HG02884 (cell line): ENCODE data around the gene PFDN1.

Experiments
- ATAC-seq: cut with Tn5 transposase; IDR thresholded peaks from one replicate; pipeline ENCODE4 v1.9.1; 2021; ENCODE audit warnings: mild to moderate bottlenecking, moderate library complexity; ENCODE audit not compliant: unreplicated experiment

Gene PFDN1

DNA sequence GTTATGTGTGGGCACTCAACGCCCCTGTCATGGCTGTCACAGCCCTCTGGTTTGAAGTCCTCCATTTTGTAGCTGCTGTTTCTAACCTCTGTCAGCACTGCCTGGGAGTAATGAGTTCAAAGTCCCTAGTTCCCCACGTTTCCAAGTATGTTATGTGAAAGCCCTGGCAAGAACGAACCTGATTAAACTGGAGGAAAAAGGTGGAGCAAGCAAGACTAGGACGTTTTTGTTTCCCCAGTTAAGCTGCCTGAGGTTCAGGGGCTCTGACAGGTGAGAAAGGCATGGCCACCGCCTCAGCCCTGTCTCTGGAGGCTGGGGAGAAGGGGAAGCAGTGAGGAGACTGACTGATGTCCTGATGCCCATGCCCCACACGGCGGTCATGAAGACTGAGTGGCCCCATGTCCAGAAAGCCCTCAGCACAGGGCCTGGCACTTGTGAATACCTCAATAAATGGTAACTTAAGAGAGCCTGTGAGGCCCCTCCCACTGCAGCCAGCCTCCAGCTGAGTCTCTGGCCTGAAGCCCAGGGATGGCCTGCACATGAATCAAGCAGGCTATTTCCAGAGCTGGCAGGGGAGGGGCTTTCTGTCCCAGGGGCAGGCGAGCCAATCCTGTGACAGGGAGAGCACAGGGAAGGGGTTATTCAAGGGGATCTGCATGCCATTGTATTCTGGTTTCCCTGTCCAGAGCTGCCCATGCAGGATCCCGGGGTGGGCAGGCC lies 61.8 kb downstream of the PFDN1 start:
- ATAC-seq = no peak

DNA sequence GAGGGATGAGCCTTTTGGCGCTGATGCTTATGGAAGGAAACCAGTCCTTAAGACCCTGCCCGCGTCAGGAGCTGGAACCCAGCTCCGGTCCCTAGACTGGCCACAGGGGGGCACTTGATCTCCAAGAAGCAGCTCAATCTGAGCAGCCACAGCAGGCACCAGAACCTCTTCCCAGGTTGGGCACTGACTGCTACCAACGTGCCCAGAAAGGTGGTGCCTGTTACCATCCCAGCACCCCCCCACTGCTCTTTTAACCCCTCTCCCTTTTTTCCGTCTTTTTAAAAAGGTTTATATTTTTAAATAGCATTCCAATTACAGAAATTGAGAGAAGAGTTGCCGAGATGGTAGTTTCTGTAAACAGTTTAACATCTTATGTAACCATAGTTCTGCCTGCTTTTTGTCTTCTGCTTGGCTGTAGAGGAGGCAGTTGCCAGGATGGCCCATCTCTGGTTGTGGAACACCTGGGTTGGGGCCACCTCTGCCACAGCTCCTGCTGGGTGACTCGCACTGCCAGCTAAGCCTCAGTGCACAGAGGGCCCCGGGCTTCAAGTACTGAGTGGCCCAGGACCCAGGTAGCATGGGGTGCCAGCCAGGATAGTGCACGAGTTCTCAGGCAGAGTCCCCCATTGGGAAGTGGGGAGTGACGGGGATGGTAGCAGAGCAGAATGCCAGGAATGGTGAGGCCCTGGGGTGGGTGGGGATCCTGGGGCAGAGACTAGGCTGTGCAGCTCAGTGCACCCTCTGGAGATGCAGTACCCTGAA lies 62.8 kb downstream of the PFDN1 start:
- ATAC-seq = no peak

DNA sequence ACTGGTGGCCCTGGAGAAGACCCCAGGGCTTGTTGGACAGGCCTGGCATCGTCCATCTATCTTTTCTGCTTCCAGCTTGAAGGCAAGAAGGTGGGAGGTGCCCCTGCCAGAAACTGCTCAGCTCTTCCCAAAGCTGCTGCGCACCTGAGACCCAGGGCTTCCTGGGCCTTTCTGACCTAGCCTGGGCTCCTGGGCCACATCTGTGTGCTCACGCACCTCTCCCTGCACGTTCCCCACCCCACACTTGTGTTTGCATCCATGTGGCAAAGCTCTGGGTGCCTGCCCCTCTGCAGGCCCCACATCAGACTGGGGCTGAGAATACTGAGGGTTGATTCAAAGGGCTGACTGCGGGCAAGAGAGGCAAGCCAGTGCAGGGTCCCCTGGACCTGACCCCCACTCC lies 63.4 kb downstream of the PFDN1 start:
- no peak for ATAC-seq

DNA sequence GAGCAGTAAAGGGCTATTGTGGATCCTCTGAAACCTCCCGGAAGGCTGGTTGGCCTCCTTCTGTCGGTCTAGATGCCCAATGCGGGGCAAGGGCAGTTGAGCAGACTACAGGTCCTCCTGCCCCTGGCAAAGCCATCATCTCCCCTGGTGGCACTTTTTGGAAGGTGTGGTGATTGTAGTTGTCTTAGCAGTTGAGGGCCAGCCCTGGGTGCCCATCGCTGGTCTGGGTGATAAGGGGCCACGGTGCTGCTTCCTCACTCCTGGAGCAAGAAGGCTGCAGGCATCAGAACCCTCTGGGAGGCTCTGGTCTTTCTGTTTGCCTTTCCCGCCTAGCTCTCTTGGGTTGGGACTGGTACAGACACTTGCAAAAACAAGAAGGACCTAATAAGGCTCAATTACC lies 64.1 kb downstream of the PFDN1 start:
- no peak for ATAC-seq

DNA sequence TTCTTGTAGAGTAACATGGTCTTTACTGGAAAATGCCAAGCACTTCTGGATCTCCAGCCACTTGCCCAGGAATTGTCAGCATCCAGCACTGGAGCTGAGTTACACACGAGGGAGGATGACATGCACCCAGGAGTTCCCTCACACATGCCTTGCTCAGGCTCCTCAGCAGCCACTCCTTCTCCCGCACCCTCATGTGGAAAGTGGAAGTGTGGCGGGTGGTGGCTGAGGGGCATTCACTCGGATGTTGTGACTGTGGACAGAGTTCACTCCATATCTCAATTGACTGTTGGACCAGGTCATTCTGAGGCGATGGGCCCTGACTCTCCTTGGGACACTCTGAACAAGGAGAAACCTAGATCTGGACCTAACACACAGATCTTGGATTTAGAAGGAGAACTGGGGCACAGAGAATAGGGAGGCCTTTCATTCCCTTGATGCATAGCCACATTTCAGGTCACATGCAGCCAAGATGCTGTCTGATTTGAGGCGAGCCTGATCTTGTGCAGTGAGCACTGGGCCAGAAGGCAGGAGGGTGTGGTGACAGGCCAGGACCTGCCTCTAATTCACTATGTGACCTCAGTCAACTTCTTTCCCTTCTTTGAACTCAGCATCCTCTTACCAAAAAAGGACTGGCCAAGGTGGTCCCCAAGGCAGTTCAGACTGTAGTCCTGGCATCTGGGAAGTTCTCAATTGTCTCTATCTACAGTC lies 65.9 kb downstream of the PFDN1 start:
- ATAC-seq = no peak

DNA sequence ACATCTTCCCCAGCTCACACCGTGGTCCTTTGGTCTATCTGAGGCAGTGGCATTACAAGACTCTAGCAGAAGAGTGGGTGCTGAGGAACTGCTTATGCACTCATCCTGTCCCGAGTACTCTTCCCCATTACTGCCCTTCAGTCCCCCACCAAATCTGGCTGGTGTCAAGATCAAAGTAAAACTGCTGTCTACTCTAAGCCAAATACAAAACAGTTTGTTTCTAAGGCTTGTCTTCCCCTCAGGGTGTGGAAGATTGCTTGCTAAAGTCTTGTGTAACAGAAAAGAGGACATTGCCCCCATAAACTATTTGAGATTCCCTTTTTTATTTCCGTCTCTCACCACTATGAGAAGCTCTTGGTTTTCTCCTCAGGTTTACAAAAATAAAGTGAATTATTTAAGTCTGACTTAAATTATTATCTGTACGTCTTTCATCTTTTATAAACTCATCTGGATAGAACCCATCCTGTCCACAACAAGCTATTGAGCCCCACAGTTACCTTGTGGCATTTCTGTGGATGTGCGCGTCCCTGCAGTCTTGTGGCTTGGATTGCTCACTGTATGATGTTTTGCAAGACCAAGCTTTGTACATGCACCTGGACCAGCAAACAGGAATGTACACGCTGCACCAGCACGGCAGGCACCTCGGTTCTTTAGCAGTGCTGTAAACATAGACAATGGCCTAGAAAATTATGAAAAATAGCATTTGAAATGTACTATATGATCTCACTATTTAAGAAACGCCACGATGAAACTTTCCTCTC lies 66.9 kb downstream of the PFDN1 start:
- no peak for ATAC-seq

DNA sequence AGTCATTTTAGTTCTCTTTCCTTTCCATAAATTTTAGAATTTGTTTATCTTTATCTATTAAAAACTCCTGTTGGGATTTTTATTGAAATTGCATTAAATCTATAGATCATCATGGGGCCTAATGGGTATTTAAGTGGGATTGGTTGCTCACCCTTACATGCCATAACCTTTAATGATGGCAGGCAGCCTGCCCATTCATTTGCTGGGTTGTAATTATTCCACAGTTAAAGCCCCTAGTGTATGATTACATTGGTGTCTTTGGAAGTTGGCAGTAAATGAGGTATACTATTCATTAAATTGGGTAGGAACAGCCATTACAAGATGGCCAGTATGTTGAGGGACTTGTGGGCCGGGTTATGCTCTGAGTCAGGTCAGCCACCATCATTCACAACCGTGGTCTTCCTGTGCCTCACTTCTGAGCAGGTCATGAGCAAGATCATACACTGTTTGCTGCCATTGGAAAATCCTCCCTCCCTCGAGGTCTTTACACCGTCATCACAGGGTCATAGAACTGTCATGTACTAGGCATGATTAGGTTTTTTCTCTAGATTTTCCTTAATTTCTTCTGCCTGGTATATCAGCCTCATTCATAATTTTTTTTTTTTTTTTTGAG lies 68.4 kb downstream of the PFDN1 start:
- no peak for ATAC-seq

DNA sequence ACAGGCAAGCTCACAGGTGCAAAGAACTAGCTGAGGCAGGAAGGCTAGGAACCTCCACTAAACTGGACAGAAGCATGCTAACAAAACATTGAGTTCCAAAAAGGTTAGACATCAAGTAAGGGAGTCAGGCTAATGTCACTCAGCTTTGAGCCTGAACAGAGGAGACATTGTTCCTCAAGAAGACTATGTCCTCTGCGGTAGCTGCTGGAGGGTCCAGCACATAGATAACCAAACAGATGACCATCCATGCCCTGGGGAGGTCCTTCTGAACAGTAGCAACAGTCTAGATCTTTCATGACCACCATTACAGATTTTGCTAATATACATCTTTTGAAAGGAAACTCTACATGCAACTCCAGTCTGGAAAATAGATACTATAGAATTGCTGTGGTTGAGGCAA lies 70.2 kb downstream of the PFDN1 start:
- no peak for ATAC-seq

DNA sequence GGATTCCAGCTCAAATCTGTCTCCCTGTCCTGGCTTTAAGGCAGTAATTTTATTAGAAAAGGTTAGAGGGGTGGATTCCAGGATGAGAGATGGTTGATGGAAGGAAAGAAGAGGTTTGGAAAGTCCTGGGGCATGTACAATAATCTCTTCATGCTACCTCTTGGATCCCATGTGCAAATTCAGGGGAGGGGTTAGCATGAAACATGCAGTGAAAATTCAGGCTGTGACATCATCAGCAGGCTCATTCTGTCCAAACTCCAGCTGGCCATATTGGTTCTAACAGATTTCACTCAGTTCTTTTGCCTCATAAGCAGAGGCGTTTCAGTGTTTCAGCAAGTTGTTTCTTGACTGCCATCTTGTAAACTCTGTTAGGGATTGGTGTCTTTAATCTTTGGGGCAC lies 72.5 kb downstream of the PFDN1 start:
- ATAC-seq = no peak

DNA sequence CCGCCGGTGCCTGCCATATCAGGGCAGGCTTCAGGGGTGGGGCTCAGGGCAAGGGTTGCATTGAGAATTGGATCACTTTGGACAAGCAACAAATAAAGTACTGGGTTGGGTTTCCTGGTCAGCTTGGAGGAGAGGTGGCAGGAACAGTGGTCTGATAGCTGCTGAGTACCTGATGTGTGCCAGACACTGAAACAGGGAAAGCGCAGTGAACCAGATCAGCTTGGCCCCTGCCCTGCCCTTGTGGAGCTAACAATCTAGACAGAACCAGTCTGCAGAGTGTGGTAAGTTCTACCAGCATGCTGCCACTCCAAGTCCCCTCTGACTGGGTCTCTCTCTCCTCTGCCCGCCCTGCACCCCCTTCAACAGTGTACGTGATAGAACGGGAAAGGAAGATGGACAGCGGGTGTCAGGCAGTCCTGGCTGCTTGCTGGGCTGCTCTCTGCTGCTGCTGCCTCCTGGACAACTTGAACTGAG lies 74.5 kb downstream of the PFDN1 start:
- no peak for ATAC-seq

DNA sequence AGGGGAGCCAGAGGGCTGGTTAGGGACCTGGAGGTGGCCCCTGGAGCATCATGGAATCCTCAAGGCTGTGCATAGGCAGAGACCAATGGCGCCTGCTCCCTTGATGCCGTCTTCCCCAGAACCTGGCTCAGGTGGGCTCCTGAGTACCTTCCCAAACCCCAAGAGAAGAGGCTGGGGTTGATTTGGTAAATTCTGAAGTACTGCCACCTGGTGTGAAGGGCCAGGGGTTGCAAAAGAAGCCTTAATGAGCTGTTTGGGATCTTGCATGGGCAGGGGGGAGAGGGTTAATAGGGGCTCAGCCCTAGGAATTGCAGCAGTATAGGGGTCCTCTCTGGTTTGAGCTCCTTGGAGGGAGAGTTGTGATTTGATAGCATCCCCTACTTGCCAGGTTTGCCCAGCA lies 75.9 kb downstream of the PFDN1 start:
- ATAC-seq = no peak

DNA sequence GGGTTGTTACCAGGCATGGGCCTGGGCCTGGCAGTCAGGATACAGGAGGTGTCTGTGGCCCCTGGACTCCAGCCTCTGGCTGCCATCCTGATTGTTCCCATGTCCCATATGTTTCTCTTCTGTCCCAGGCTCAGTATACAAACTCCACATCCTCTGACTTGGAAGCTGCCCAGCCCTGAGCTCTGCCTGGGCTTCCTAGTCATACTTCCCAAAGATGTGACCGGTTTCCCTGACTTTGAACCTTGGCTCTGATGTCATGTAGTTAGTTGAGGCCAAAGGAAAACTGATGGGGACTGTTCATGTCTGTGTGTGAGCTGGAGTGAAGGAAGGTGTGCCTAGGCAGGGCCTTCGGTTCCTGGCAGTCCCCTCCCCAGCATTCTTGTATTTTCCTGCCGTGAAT lies 77.5 kb downstream of the PFDN1 start:
- no peak for ATAC-seq

DNA sequence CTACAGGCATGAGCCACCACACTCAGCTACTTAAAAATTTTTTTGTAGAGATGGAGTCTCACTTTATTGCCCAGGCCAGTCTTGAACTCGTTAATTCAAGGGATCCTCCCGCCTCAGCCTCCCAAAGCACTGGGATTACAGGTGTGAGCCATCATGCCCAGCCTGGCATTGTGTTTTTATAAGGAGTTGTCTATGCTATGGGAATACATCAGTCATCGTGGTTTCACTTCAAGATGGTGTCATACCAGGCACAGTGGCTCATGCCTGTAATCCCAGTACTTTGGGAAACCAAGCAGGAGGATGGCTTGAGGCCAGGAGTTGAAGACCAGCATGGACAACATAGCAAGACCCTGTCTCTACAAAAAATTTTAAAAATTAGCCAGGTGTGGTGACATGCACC lies 78.2 kb downstream of the PFDN1 start:
- no peak for ATAC-seq

DNA sequence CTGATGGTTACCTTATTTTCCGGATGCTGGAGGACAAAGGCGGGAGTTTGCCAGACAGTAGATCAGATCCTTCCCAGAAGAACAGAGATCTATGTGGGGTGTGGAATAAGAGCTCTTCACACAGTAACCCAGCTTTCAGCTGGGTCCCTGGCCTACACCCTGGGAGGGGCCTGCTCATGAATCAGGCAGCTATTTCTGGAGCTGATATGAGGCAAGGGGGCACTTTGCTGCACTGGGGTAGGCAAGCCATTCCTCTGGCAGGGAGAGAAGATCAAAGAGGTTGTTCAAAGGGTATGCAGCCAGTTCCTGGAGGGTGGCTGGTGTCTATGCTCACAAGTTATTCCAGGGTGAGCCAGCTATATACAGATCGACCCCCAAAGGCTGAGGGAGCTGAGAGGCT lies 79.3 kb downstream of the PFDN1 start:
- no peak for ATAC-seq

DNA sequence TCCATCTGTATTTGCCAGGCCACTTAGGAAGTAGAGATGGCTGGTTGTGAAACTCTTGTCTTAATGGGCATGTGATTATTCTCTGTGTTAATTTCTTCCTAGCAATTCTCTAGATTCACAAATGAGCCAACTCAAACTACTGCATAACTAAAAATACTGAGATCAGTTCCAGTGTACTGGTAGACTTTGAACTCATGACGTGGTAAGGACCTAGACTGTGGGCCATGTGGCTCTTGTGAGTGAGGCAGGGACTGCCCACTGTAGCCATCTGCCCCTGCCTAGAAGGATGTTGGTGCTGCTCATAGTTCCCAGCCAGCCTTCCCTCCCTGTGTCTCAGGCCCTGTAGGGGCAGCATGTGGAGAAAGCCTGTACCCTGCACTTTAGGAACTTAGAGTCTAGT lies 80.5 kb downstream of the PFDN1 start:
- no peak for ATAC-seq

DNA sequence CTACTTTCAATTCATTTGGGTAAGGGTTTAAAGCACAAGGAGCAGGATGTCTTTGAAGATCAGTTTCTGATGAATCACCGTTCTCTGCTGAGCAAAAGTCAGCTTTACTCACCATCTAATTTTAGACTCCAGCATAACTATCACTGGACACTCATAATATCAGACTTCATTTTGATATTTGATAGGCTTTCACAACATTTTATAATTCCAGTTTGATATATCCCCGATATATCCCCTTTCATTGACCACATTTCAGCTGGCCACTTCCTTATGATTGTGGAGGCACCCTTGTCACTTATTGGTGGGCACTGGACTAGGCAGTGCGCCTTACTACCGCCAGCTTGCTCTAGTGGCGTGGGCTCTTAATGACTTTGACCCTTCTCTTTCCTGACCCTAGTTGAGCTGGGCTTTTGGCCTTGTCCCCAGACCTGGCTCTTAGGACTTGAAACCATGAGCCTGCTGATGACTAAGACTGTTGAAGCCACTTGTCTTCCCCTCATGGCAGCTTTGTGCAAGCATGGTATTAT lies 81.1 kb downstream of the PFDN1 start:
- no peak for ATAC-seq

DNA sequence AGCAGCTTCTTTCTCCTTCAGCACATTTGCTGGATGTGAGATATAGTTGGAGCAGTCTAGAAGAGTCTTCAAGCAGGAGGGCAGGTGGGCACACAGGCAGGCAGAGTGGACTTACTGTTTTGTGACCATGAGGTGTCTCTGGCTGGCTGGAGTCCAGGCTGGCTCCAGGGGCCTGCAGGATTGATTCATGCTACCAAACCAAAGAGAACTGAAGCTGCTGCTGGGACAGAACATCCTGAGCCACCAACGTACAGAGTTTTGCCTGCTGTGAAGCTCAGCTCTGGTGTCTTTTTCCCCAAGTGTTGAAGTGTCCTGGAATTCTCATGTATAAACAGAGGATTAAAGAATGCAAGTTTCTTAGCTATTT lies 82.2 kb downstream of the PFDN1 start:
- ATAC-seq = no peak

DNA sequence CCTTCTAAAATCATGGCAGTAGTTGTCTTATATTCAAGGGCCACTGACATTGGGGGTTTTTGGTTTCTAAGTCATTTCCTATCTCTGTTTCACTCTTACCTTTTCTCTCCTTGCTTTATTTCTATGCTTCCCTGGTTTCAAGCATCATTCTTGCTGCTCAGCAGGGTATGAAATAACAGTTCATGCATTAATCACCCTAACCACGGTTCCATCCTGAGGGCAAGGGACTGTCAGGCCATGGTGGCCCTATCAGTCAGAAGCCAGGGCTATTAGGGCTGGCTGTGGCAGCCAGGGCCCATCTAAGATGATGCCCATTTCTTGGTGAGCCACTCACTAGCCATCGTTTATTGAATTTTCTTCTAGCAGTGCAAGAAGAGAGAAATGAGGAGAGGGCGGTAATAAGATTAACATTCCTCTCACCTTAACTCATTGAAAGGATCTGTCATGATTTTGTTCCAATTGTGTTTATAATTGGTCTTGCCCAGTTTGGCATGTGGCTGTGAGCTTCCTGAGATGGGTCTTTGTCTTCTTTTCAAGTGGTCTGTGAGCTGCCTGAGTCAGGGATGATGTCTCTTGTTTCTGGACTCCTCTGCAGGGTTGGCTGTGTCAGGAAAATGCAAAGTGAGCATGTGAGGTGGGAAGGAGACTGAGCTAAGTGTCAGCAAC lies 82.7 kb downstream of the PFDN1 start:
- peak; percentile 58 for ATAC-seq

DNA sequence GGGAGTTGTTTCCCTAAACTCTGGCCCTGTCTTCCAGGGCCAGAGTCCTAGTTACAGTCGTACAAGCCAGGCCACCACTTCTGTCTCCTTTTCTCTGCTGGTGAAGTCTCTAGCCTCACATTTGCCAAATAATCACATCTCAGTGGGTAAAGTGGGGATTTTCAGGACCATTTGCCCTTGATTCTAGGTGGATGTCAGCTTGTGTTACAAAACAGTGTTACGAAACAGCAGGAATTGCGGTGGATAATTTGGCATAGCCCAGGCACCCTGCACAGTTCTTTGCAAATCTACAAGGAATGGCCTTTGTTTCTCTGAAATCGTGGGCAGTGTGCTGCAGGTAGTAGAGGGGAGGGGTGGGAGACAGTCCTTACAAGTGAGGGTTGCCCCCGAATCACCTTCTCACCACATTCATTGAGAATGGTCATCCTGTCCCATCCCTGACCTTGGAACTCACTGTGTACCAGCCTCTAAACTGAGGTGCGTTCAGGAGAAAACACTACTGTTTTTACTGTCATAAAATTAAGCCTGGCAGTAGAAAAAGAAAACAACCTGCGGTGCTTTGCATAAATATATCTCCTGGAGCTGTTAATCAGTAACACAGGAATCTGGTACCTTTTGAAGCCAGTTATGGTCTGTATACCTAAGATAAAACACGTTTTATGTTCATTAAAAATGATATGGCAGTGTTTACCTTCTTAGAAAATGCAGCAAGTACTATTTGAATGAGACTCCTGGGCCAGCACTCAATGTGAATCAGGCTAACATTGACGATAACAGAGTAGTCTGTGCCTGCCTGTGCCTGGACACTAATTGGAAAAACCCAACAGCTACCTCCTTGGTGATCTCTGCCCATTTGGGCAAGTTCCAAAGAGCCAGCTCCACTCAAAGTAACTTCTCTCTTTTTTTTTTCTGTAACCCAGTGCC lies 83.6 kb downstream of the PFDN1 start:
- ATAC-seq = no peak
